ENCODE measurements around the gene NR4A3. TPM values are rescaled to one million over a fixed set of nuclear protein-coding genes. Genes with fewer than 3 reads are reported as not detected.

NR4A3 gene
- total RNA-seq, 1 experiment from 2014 or later, result 0.86 TPM

DNA sequence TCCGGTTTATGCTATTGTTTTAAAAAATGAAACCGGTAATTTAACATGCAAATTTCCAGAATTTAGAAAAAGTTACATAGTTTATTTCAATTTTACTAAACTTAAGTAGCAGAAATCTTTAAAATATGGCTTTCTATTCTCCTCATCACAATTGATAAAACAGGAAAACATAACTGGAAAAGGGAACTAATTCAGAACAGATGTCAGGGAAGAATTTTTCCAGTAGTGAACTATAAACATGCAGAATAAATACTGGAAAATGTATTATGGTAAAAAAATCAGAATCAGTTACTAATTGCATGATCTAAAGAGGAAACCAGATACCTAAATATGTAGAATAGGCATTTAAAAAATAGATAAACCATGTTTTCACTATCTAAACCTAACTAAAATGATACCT is 7.3 kb upstream of the NR4A3 start:
- H3K4me3 ChIP-seq (replicated peaks in 1 of 2; ENCODE audit: low read depth in 1 of 2, low read length in 2 of 2), result no peak overlapping the region
- peaks cover 16% of the 10 kb centered on the region for H3K79me2 ChIP-seq (ENCODE audit: insufficient read depth, low read length)
- no peak overlapping the region for H3K9ac ChIP-seq (ENCODE audit: low read length)
- H3K4me1 ChIP-seq (ENCODE audit: control insufficient read depth in 1 of 2, insufficient read depth in 2 of 2, low read length in 2 of 2), result peaks cover 15 to 29% of the 10 kb centered on the region in 2 experiments
- H3K36me3 ChIP-seq (ENCODE audit: control insufficient read depth in 1 of 2, insufficient read depth in 2 of 2, low read length in 2 of 2), result no peaks in the 10 kb centered on the region
- ATAC-seq (no peak), DNase-seq (ENCODE audit: low read depth, low spot score) (no peak)
- H3K27me3 ChIP-seq (ENCODE audit: insufficient read depth, low read length), result no peaks in the 10 kb centered on the region
- intact Hi-C loops (cut with micrococcal nuclease), result no loop called here
- RAD21 ChIA-PET (ENCODE audit: low non-redundant PET in 1 of 2, low total read pairs in 2 of 2, uncharacterized antibody in 2 of 2, unreplicated experiment in 2 of 2), result no interaction called here
- no peak overlapping the region for H2AFZ ChIP-seq (ENCODE audit: low read depth, low read length, poor library complexity, severe bottlenecking)
- POLR2A ChIA-PET, result no interaction called here
- no peaks in the 10 kb centered on the region for H3K9me3 ChIP-seq (ENCODE audit: control insufficient read depth in 1 of 2, insufficient read depth in 1 of 2, low read depth in 1 of 2, low read length in 2 of 2)
- H3K4me2 ChIP-seq (ENCODE audit: low read length), result no peak overlapping the region
- CTCF ChIA-PET, result no interaction called here
- no peaks in the 10 kb centered on the region for H4K20me1 ChIP-seq (ENCODE audit: insufficient read depth)
- H3K9me2 ChIP-seq (ENCODE audit: insufficient read depth), result no peaks in the 10 kb centered on the region
- no peak overlapping the region for H3K27ac ChIP-seq (ENCODE audit: low read depth, low read length)
- no TSS peak for BruUV-seq (replicated peaks)
- TF ChIP-seq SP1 (IDR thresholded peaks at IDR 0.05; ENCODE audit: low read depth) (no peak), ELF1 (IDR thresholded peaks at IDR 0.05; ENCODE audit: borderline replicate concordance, low read depth) (no peak), POLR2A (IDR thresholded peaks at IDR 0.05; ENCODE audit: borderline replicate concordance, extremely low read depth, insufficient read depth, insufficient read length) (no peak), YY1 (IDR thresholded peaks at IDR 0.05; ENCODE audit: extremely low read depth, insufficient replicate concordance, low read depth, low read length) (no peak), SIN3A (IDR thresholded peaks at IDR 0.05; ENCODE audit: low read depth) (no peak), SRF (IDR thresholded peaks at IDR 0.05; ENCODE audit: low read depth) (no peak), EZH2 (IDR thresholded peaks at IDR 0.05) (no peak), CBX3 (IDR thresholded peaks at IDR 0.05; ENCODE audit: low read depth) (no peak), FOSL1 (IDR thresholded peaks at IDR 0.05; ENCODE audit: low read depth) (no peak)
- TF ChIP-seq, protein P1, sequence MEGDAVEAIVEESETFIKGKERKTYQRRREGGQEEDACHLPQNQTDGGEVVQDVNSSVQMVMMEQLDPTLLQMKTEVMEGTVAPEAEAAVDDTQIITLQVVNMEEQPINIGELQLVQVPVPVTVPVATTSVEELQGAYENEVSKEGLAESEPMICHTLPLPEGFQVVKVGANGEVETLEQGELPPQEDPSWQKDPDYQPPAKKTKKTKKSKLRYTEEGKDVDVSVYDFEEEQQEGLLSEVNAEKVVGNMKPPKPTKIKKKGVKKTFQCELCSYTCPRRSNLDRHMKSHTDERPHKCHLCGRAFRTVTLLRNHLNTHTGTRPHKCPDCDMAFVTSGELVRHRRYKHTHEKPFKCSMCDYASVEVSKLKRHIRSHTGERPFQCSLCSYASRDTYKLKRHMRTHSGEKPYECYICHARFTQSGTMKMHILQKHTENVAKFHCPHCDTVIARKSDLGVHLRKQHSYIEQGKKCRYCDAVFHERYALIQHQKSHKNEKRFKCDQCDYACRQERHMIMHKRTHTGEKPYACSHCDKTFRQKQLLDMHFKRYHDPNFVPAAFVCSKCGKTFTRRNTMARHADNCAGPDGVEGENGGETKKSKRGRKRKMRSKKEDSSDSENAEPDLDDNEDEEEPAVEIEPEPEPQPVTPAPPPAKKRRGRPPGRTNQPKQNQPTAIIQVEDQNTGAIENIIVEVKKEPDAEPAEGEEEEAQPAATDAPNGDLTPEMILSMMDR (IDR thresholded peaks at IDR 0.05 in 2 of 3, conservative IDR thresholded peaks at IDR 0.05 in 1 of 3; ENCODE audit: borderline replicate concordance in 1 of 3, insufficient read depth in 1 of 3, low read depth in 2 of 3, low read length in 2 of 3), result no peak

DNA sequence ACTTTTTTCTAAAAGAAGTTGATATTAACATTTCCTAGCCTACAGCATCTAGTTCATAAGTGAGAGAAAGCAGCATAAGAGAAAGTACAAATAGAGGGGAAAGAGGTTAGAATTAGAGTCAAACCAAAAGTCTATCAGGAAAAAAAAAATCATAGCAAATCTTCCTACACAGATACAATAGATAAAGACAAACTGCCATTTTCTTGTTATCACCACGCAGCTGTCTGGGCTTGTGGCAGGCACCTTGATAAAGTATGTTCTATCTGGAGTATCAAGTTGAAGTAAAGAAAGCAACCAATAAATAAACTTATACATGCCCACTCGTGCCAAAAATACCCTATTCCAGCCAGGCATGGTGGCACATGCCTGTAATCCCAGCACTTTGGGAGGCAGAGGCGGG is 5.3 kb upstream of the NR4A3 start:
- POLR2A ChIA-PET, result no interaction called here
- intact Hi-C loops (cut with micrococcal nuclease), result no loop called here
- TF ChIP-seq TCF7L2 (IDR thresholded peaks at IDR 0.05; ENCODE audit: borderline replicate concordance, extremely low read depth, insufficient read depth, insufficient read length) (no peak), EGR1 (IDR thresholded peaks at IDR 0.05; ENCODE audit: low read depth) (no peak), ZFX (IDR thresholded peaks at IDR 0.05) (no peak), YY1 (IDR thresholded peaks at IDR 0.05; ENCODE audit: extremely low read depth, insufficient replicate concordance, low read depth, low read length) (no peak), FOSL1 (IDR thresholded peaks at IDR 0.05; ENCODE audit: low read depth) (no peak), SIN3A (IDR thresholded peaks at IDR 0.05; ENCODE audit: low read depth) (no peak), RAD21 (IDR thresholded peaks at IDR 0.05; ENCODE audit: low read depth) (no peak), ZNF274 (IDR thresholded peaks at IDR 0.05; ENCODE audit: low read depth, low read length) (no peak), POLR2A (IDR thresholded peaks at IDR 0.05; ENCODE audit: borderline replicate concordance, extremely low read depth, insufficient read depth, insufficient read length) (no peak), MAX (IDR thresholded peaks at IDR 0.05) (no peak)
- TF ChIP-seq, protein P2, sequence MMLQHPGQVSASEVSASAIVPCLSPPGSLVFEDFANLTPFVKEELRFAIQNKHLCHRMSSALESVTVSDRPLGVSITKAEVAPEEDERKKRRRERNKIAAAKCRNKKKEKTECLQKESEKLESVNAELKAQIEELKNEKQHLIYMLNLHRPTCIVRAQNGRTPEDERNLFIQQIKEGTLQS (IDR thresholded peaks at IDR 0.05), result no peak
- TF ChIP-seq, protein P1 (IDR thresholded peaks at IDR 0.05 in 2 of 3, conservative IDR thresholded peaks at IDR 0.05 in 1 of 3; ENCODE audit: borderline replicate concordance in 1 of 3, insufficient read depth in 1 of 3, low read depth in 2 of 3, low read length in 2 of 3), result no peak

More for the DNA sequence above, 5.3 kb upstream of the NR4A3 start:
- H3K79me2 ChIP-seq (ENCODE audit: insufficient read depth, low read length), result peaks cover 11% of the 10 kb centered on the region
- no peaks in the 10 kb centered on the region for H3K27me3 ChIP-seq (ENCODE audit: insufficient read depth, low read length)
- ChIA-PET CTCF (no interaction called here), RAD21 (ENCODE audit: low non-redundant PET in 1 of 2, low total read pairs in 2 of 2, uncharacterized antibody in 2 of 2, unreplicated experiment in 2 of 2) (no interaction called here)
- no peak overlapping the region for H2AFZ ChIP-seq (ENCODE audit: low read depth, low read length, poor library complexity, severe bottlenecking)
- H4K20me1 ChIP-seq (ENCODE audit: insufficient read depth), result no peaks in the 10 kb centered on the region
- peaks cover 6 to 24% of the 10 kb centered on the region in 2 experiments; a peak in 3 of 4 replicates for H3K4me1 ChIP-seq (ENCODE audit: control insufficient read depth in 1 of 2, insufficient read depth in 2 of 2, low read length in 2 of 2)
- ATAC-seq (no peak), DNase-seq (ENCODE audit: low read depth, low spot score) (no peak)
- H3K36me3 ChIP-seq (ENCODE audit: control insufficient read depth in 1 of 2, insufficient read depth in 2 of 2, low read length in 2 of 2), result no peaks in the 10 kb centered on the region
- no peaks in the 10 kb centered on the region for H3K9me3 ChIP-seq (ENCODE audit: control insufficient read depth in 1 of 2, insufficient read depth in 1 of 2, low read depth in 1 of 2, low read length in 2 of 2)
- H3K9me2 ChIP-seq (ENCODE audit: insufficient read depth), result no peaks in the 10 kb centered on the region
- no peak overlapping the region for H3K4me2 ChIP-seq (ENCODE audit: low read length)
- H3K9ac ChIP-seq (ENCODE audit: low read length), result no peak overlapping the region
- no peak overlapping the region for H3K4me3 ChIP-seq (replicated peaks in 1 of 2; ENCODE audit: low read depth in 1 of 2, low read length in 2 of 2)
- no TSS peak for BruUV-seq (replicated peaks)
- H3K27ac ChIP-seq (ENCODE audit: low read depth, low read length), result no peak overlapping the region

Data from HCT116 (cell line).